ENCODE measurements around the gene KLF5.

DNA sequence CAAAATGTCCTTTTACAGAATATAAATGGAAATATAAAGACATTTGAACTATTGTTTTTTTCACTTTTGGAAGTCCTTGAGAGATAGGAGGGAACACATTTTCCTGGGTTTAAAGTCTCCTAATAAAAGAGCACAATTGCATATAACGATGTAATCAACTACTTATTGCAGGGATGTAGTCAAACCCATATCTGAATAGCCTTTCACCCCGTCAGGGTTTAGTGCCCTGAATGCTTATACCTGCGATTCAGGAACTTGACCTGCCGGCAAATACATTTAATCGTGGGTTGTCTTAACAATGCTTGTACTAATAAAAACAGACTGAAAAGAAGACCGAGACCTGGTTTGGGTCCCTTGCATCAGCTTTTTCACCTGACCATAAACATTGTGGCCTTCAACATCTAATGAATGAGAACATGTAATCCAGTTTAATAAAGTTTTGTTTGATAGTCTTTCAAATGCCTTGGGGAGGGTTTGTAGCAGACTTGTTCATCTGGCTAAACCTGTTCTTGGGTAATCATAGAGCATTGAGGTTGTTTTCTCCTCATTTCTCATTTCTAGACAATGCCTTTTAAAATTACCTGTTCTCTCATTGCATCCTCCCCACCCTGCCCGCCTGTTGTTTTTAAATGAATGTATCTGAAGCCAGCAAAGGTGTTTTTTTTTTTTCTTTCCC lies 7.0 kb downstream of the KLF5 start:
- TF ChIP-seq, protein P1, sequence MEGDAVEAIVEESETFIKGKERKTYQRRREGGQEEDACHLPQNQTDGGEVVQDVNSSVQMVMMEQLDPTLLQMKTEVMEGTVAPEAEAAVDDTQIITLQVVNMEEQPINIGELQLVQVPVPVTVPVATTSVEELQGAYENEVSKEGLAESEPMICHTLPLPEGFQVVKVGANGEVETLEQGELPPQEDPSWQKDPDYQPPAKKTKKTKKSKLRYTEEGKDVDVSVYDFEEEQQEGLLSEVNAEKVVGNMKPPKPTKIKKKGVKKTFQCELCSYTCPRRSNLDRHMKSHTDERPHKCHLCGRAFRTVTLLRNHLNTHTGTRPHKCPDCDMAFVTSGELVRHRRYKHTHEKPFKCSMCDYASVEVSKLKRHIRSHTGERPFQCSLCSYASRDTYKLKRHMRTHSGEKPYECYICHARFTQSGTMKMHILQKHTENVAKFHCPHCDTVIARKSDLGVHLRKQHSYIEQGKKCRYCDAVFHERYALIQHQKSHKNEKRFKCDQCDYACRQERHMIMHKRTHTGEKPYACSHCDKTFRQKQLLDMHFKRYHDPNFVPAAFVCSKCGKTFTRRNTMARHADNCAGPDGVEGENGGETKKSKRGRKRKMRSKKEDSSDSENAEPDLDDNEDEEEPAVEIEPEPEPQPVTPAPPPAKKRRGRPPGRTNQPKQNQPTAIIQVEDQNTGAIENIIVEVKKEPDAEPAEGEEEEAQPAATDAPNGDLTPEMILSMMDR (IDR thresholded peaks at IDR 0.05; ENCODE audit: low read length), result no peak
- TF ChIP-seq EZH2 (optimal IDR thresholded peaks at IDR 0.05; ENCODE audit: low read depth, low read length) (no peak), EZH2phosphoT487 (IDR thresholded peaks at IDR 0.05; ENCODE audit: low read length) (no peak)

Measured in MM.1S (cell line).